Measurements from ENCODE around the gene VSTM2B. TPM values are rescaled to one million over a fixed set of nuclear protein-coding genes. Genes with fewer than 3 reads are reported as not detected.

VSTM2B gene
- total and polyA plus RNA-seq, 11 donors = not detected

DNA sequence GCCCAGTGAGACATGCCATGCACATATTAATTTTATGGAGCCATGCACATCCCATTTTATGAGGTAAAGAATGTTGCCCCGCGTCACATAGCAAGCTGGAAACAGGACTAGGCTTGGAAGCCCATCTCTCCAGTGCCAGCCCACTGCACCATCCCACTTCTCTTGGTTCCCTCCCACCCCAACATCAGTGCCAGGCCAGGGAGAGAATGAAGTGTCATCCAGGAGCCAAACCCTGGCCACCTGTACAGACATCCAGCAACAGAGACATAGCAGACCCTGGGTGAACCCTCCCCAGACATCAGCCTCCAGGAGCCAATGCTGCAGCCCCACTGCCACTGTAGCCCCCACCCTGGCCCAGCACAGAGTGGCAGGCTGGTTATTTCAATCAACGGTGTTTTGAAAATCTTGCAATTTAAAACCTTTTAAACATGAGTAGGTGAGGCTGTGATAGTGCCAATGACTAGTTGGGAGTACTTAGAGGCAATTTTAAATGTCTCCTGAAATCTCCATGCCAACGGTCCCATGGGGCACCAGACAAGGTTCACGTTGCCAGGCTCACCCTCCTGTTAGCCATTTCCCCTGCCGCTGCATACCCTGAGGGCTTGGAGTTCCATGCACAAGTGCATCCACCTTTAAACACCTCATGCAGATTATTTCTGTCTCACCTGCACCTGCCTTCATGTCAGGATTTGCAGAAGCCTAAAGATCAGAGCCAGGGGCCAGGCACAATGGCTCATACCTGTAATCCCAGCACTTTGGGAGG lies 34.7 kb downstream of the VSTM2B start:
- H3K4me3 ChIP-seq = no peak overlapping the region
- peaks cover 0 to 9% (median 0%) of the 10 kb centered on the region in 9 donors for H3K27me3 ChIP-seq
- no peak for DNase-seq
- no peak for ATAC-seq
- H3K4me1 ChIP-seq = no peaks in the 10 kb centered on the region
- H3K9me3 ChIP-seq = peaks cover 0 to 50% (median 11%) of the 10 kb centered on the region in 12 donors
- H3K36me3 ChIP-seq = no peaks in the 10 kb centered on the region
- no peak for TF ChIP-seq POLR2A (IDR thresholded peaks at IDR 0.05)
- TF ChIP-seq, protein P1, sequence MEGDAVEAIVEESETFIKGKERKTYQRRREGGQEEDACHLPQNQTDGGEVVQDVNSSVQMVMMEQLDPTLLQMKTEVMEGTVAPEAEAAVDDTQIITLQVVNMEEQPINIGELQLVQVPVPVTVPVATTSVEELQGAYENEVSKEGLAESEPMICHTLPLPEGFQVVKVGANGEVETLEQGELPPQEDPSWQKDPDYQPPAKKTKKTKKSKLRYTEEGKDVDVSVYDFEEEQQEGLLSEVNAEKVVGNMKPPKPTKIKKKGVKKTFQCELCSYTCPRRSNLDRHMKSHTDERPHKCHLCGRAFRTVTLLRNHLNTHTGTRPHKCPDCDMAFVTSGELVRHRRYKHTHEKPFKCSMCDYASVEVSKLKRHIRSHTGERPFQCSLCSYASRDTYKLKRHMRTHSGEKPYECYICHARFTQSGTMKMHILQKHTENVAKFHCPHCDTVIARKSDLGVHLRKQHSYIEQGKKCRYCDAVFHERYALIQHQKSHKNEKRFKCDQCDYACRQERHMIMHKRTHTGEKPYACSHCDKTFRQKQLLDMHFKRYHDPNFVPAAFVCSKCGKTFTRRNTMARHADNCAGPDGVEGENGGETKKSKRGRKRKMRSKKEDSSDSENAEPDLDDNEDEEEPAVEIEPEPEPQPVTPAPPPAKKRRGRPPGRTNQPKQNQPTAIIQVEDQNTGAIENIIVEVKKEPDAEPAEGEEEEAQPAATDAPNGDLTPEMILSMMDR (IDR thresholded peaks at IDR 0.05) = no peak
- H3K27ac ChIP-seq = no peak overlapping the region
- 78 to 91% (median 83%) methylated on average over 6 of the region's 6 CpGs for WGBS, 4 donors
- intact Hi-C loops (cut with DNase I) = no loop called here

DNA sequence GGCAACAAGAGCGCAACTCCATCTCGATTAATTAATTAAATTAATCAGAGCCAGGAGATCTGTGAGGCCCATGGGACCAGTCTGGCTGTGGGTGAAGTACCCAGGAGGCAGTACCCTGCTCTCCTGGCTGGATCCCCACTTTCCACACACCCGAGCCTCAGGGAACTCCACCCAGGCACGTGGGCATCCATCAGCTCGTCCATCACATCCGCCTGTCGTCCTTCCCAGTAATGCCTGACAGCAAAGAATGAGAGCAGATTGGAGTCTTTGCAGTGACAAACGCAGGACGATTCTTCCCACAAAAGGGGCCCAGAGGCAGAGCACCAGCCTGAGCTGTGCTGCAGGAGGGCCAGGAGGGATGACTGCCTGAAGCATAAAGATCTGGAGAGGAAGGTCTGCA lies 35.8 kb downstream of the VSTM2B start:
- H3K9me3 ChIP-seq = peaks cover 0 to 44% (median 11%) of the 10 kb centered on the region in 12 donors
- no peak for TF ChIP-seq POLR2A (IDR thresholded peaks at IDR 0.05)
- TF ChIP-seq, protein P1 (IDR thresholded peaks at IDR 0.05) = no peak
- no peak overlapping the region for H3K4me3 ChIP-seq
- no peaks in the 10 kb centered on the region for H3K36me3 ChIP-seq
- no peaks in the 10 kb centered on the region for H3K4me1 ChIP-seq
- ATAC-seq (no peak), DNase-seq (no peak)
- intact Hi-C loops (cut with DNase I) = no loop called here
- 60 to 71% (median 63%) methylated on average over 9 of the region's 9 CpGs for WGBS, 4 donors
- no peak overlapping the region for H3K27ac ChIP-seq
- H3K27me3 ChIP-seq = peaks cover 0 to 10% (median 0%) of the 10 kb centered on the region in 9 donors

DNA sequence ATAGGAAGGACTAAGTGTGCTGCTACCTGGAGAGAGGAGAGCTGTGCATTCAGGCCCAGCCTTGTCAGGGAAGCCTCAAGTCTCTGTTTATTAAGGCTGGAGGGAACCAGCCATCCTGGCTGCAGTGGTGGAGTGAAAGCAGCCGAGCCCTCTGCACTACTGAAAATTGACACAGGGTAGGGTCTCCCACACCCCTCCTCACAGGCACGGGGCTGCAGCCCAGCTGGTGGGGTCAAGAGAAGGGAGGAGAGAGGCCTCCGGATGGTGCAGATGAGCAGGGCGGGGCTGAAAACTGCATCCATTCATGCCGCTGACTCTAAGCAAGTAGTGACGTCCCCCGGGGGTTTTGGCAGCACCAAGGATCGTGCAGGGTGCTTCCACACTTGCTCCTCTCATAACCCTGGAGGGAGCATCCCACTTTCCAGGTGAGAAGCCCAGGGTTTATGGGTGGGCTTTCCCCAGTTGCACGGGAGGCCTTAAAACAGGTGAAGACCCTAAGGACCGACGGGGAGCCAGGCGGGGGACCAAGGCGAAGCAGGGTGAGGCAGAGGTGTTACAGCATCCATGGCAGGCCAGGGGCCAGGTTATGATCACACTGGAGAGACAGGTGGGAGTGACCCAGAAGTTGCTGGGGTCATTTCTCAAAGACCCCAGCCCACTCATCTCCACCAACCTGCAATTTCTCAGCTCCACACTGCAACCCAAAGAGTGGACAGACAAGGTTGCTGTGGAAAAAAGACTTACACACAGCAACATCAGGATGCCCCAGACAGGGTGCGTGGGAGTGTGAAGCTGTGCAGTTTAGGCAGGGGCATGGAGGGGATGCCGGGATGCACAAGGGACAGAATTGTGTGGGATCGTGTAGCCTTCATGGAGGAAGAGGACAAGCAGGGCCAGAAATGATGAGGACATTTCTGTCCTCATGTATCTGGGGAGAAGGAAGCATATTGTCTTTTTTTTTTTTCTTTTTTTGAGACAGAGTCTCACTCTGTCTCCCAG lies 36.8 kb downstream of the VSTM2B start:
- ATAC-seq = no peak

More for the DNA sequence above, 36.8 kb downstream of the VSTM2B start:
- Histone ChIP-seq H3K9me3 (peaks cover 0 to 34% (median 11%) of the 10 kb centered on the region in 12 donors), H3K4me1 (no peaks in the 10 kb centered on the region), H3K27ac (no peak overlapping the region), H3K36me3 (no peaks in the 10 kb centered on the region), H3K4me3 (no peak overlapping the region), H3K27me3 (peaks cover 0 to 10% (median 0%) of the 10 kb centered on the region in 9 donors)
- intact Hi-C loops (cut with DNase I) = no loop called here
- WGBS, 4 donors = 52 to 59% (median 55%) methylated on average over 16 of the region's 16 CpGs
- DNase-seq = no peak
- TF ChIP-seq POLR2A (IDR thresholded peaks at IDR 0.05) = no peak
- TF ChIP-seq, protein P1 (IDR thresholded peaks at IDR 0.05) = no peak

Data from heart left ventricle (tissue), 16 donors.